Mesothelial cell of epicardium (in vitro differentiated cells): ENCODE results near the gene HSF4. TPM values are rescaled to one million over a fixed set of nuclear protein-coding genes. Genes with fewer than 3 reads are reported as not detected.

Source experiments
- DNase-seq, 2 experiments: peaks; one replicate each; pipeline ENCODE4 v3.0.0; 2021; ENCODE audit warnings: low spot score in 2 of 2; ENCODE audit not compliant: unreplicated experiment in 2 of 2
- H3K27ac Mint-ChIP-seq: 2 replicates; pipeline ENCODE4 v1.8.0; 2021; ENCODE audit warnings: mixed read lengths
- H3K27me3 Mint-ChIP-seq: 2 replicates; pipeline ENCODE4 v1.8.0; 2021; ENCODE audit warnings: low read depth, mixed read lengths
- H3K36me3 Mint-ChIP-seq: 2 replicates; pipeline ENCODE4 v1.8.0; 2021; ENCODE audit warnings: mixed read lengths
- H3K4me1 Mint-ChIP-seq: 2 replicates; pipeline ENCODE4 v1.8.0; 2021; ENCODE audit warnings: mixed read lengths
- H3K4me3 Mint-ChIP-seq: 2 replicates; pipeline ENCODE4 v1.8.0; 2021; ENCODE audit warnings: mild to moderate bottlenecking, moderate library complexity, mixed read lengths
- H3K9me3 Mint-ChIP-seq: 2 replicates; pipeline ENCODE4 v1.8.0; 2021; ENCODE audit warnings: mixed read lengths
- CTCF ChIP-seq: fragments of 200-600 bp; sonication (generic); IDR thresholded peaks from one replicate; pipeline ENCODE4 v1.5.0; 2021; ENCODE audit warnings: antibody characterized with exemption; ENCODE audit not compliant: unreplicated experiment
- total RNA-seq: library from RNA; stranded (reverse); gene quantifications from 3 replicates; pipeline ENCODE4 v1.2.1, GENCODE V29; 2021

The HSF4 gene
- total RNA-seq, 1 donor from 2014 or later = 10.7 TPM

GRCh38 chr16:67204076-67204475 lies 39.5 kb downstream of the HSF4 start:
- DNase-seq = no peak
- Mint-ChIP-seq H3K27ac (no peak overlapping the region), H3K9me3 (no peaks in the 10 kb centered on the region), H3K27me3 (peaks cover 5% of the 10 kb centered on the region), H3K4me1 (peaks cover 6% of the 10 kb centered on the region), H3K4me3 (no peak overlapping the region), H3K36me3 (no peaks in the 10 kb centered on the region)
- TF ChIP-seq CTCF = no peak

- Mint-ChIP-seq H3K27me3 (no peaks in the 10 kb centered on the region), H3K4me1 (no peaks in the 10 kb centered on the region), H3K36me3 (no peaks in the 10 kb centered on the region), H3K9me3 (no peaks in the 10 kb centered on the region), H3K4me3 (no peak overlapping the region), H3K27ac (no peak overlapping the region)
- DNase-seq = no peak
- TF ChIP-seq CTCF = no peak
These were observed 41.7 kb downstream of the HSF4 start for GRCh38 chr16:67206129-67206837.

GRCh38 chr16:67206838-67207248 lies 42.3 kb downstream of the HSF4 start:
- Mint-ChIP-seq H3K9me3 (no peaks in the 10 kb centered on the region), H3K4me3 (no peak overlapping the region), H3K4me1 (no peaks in the 10 kb centered on the region), H3K27me3 (no peaks in the 10 kb centered on the region), H3K36me3 (no peaks in the 10 kb centered on the region), H3K27ac (no peak overlapping the region)
- DNase-seq = no peak
- TF ChIP-seq CTCF = no peak

- no peak for DNase-seq
- no peaks in the 10 kb centered on the region for H3K36me3 Mint-ChIP-seq
- H3K9me3 Mint-ChIP-seq = no peaks in the 10 kb centered on the region
- H3K27me3 Mint-ChIP-seq = no peaks in the 10 kb centered on the region
- TF ChIP-seq CTCF = no peak
- no peak overlapping the region for H3K27ac Mint-ChIP-seq
- H3K4me1 Mint-ChIP-seq = no peaks in the 10 kb centered on the region
- no peak overlapping the region for H3K4me3 Mint-ChIP-seq
These were observed 42.9 kb downstream of the HSF4 start for GRCh38 chr16:67207249-67208091.

GRCh38 chr16:67208154-67208896 lies 43.8 kb downstream of the HSF4 start:
- Mint-ChIP-seq H3K36me3 (no peaks in the 10 kb centered on the region), H3K27me3 (no peaks in the 10 kb centered on the region), H3K4me1 (no peaks in the 10 kb centered on the region), H3K9me3 (no peaks in the 10 kb centered on the region), H3K27ac (no peak overlapping the region), H3K4me3 (no peak overlapping the region)
- no peak for TF ChIP-seq CTCF
- no peak for DNase-seq
